ENCODE data around the gene TTC23L.

The TTC23L gene

GRCh38 chr5:34857894-34858293 is 18.9 kb downstream of the TTC23L start:
- DNase-seq (ENCODE audit: low read depth): no peak
- no peak for TF ChIP-seq CTCF (IDR thresholded peaks at IDR 0.05; ENCODE audit: insufficient read depth, low read depth, low read length, missing control alignments)
- H3K4me3 ChIP-seq (ENCODE audit: low read depth, low read length): no peak overlapping the region

DNA sequence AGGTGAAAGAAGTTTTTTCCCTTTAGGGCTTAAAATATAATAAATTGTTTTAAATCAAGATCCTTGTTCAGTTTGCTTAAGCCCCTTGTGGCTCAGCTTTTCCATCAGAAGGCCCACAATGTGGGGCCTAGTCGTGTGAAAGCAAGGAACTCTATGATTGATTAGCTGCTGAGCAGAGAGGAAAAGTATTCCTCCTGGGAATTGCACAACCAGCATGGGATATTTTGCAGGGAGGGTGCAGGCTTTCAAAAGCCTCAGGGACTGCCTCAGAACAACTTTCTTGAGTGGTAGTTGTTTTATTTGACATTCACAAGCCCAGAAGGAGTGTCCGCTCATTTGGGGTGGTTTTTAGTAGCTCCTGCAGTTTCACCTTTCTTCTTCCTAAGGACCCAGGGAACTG is 19.8 kb downstream of the TTC23L start:
- TF ChIP-seq CTCF (IDR thresholded peaks at IDR 0.05; ENCODE audit: insufficient read depth, low read depth, low read length, missing control alignments): no peak
- DNase-seq (ENCODE audit: low read depth): no peak
- H3K4me3 ChIP-seq (ENCODE audit: low read depth, low read length): no peak overlapping the region

- TF ChIP-seq CTCF (IDR thresholded peaks at IDR 0.05; ENCODE audit: insufficient read depth, low read depth, low read length, missing control alignments): no peak
- H3K4me3 ChIP-seq (ENCODE audit: low read depth, low read length): no peak overlapping the region
- DNase-seq (ENCODE audit: low read depth): no peak
Observed at GRCh38 chr5:34859253-34859652, 20.3 kb downstream of the TTC23L start.

DNA sequence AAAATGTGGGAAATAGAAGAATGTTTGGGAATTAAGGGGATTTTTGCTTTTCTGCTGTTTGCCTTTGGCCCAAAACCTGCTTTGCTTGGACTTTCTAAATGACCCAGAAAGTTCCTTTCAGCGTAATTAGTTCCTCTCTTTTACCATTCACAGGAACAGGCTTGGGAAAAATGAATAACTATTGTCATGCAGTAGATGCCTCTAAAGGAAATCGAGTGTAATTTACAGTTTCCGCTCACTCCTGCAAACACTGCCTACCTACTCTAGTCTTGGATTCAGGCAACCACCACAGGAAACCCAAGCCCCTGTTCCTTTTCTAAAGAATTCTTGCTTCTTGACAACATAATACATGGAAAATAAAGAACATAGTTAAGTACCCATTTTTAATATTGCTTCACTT is 25.0 kb downstream of the TTC23L start:
- no peak for DNase-seq (ENCODE audit: low read depth)
- no peak for TF ChIP-seq CTCF (IDR thresholded peaks at IDR 0.05; ENCODE audit: insufficient read depth, low read depth, low read length, missing control alignments)
- no peak overlapping the region for H3K4me3 ChIP-seq (ENCODE audit: low read depth, low read length)

GRCh38 chr5:34865091-34865490 is 26.1 kb downstream of the TTC23L start:
- TF ChIP-seq CTCF (IDR thresholded peaks at IDR 0.05; ENCODE audit: insufficient read depth, low read depth, low read length, missing control alignments): no peak
- no peak for DNase-seq (ENCODE audit: low read depth)
- no peak overlapping the region for H3K4me3 ChIP-seq (ENCODE audit: low read depth, low read length)

GRCh38 chr5:34866989-34867471 is 28.1 kb downstream of the TTC23L start:
- no peak overlapping the region for H3K4me3 ChIP-seq (ENCODE audit: low read depth, low read length)
- DNase-seq (ENCODE audit: low read depth): no peak
- no peak for TF ChIP-seq CTCF (IDR thresholded peaks at IDR 0.05; ENCODE audit: insufficient read depth, low read depth, low read length, missing control alignments)

DNA sequence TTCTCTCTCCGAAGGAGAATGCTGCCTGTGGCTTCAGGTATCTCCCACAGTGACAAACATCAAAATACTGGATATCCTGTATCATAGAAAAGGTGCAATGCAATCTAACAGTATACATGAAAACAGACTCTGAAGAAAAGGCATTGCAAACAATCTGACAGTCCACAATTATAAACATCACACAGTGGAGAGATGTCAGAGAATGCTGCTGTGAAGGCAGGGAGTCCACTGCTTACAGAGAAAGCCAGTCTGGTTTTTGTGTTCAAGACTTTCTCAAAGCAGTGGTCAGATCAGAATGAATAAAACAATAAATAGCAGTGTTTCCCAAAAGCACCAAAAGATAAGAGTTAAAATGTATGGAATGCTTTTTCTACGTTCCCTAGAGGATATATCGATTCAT is 28.7 kb downstream of the TTC23L start:
- DNase-seq (ENCODE audit: low read depth): no peak
- no peak overlapping the region for H3K4me3 ChIP-seq (ENCODE audit: low read depth, low read length)
- TF ChIP-seq CTCF (IDR thresholded peaks at IDR 0.05; ENCODE audit: insufficient read depth, low read depth, low read length, missing control alignments): no peak

Data from GM12865 (cell line).